ENCODE results near the gene ENGASE. TPM values are rescaled to one million over a fixed set of nuclear protein-coding genes. Genes with fewer than 3 reads are reported as not detected.

Gene ENGASE
- total and polyA plus RNA-seq, 9 of the 15 experiments (the other 6 are each of a cell fraction or from before 2014, with no cell fraction given), result 0.06 to 45.5 (median 13.9) TPM

DNA sequence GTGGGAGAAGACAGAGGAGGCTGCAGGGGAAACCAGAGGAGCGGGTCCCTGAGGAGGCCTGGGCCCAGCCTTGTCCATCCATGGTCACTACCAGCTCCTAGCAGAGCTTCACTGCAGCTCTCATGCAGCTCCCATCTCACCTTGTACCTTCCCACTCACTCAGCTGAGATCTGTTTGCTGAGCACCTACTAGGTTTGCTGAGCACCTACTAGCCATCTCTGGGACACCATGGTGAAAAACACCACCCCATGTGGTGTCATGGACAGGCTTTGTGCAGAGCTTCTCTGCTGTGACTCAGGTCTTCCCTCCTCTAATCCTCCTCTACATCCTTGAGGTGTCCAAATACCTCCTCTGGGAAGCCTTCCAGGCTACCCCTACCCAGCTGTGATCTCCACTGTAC lies 58.6 kb downstream of the ENGASE start (continued):
- no peak for TF ChIP-seq ZNF444 (CRISPR knock-in tag; IDR thresholded peaks at IDR 0.05)

DNA sequence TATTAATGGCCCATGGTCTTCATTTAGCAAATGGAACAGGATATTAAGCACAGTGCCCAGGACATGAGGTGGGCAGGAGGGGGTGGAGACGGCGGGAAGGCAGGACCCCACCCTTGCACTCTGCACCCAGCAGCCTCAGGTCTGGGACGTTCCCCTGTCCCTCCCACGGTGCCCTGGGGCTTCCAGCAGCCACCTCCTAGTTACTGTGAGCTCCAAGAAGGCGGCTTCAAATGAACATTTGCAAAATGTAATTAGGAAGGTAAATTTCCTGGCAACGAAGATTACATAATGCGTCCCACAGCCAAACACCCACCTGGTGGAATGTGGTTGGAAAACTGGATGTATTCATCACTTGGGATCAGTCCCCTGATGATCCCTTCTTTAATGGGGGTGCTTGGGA lies 59.4 kb downstream of the ENGASE start:
- FAIRE-seq (no peak), ATAC-seq (no peak), DNase-seq (ENCODE audit: extremely low read depth in 1 of 4, low spot score in 3 of 4) (no peak)
- H3K27me3 ChIP-seq (ENCODE audit: control insufficient read depth in 2 of 2, insufficient read depth in 2 of 2, low read length in 2 of 2), result peaks cover 33 to 79% of the 10 kb centered on the region in 2 experiments
- TF ChIP-seq CXXC5 (CRISPR knock-in tag; IDR thresholded peaks at IDR 0.05), result no peak
- TF ChIP-seq RBFOX2 (IDR thresholded peaks at IDR 0.05; ENCODE audit: low read depth, low read length), result no peak
- TF ChIP-seq KLF1 (tag; IDR thresholded peaks at IDR 0.05), result no peak
- TF ChIP-seq ZKSCAN3 (CRISPR knock-in tag; IDR thresholded peaks at IDR 0.05), result no peak
- no peak for TF ChIP-seq LCOR (CRISPR knock-in tag; IDR thresholded peaks at IDR 0.05)
- TF ChIP-seq BRD9 (IDR thresholded peaks at IDR 0.05; ENCODE audit: low read depth, partially characterized antibody), result no peak
- no peak for TF ChIP-seq CCNT2 (IDR thresholded peaks at IDR 0.05; ENCODE audit: borderline replicate concordance, extremely low read depth, insufficient read length, low read depth, low read length)
- TF ChIP-seq ZNF212 (CRISPR knock-in tag; IDR thresholded peaks at IDR 0.05), result no peak
- TF ChIP-seq EP300 (IDR thresholded peaks at IDR 0.05; ENCODE audit: low read length), result no peak
- TF ChIP-seq, protein P1, sequence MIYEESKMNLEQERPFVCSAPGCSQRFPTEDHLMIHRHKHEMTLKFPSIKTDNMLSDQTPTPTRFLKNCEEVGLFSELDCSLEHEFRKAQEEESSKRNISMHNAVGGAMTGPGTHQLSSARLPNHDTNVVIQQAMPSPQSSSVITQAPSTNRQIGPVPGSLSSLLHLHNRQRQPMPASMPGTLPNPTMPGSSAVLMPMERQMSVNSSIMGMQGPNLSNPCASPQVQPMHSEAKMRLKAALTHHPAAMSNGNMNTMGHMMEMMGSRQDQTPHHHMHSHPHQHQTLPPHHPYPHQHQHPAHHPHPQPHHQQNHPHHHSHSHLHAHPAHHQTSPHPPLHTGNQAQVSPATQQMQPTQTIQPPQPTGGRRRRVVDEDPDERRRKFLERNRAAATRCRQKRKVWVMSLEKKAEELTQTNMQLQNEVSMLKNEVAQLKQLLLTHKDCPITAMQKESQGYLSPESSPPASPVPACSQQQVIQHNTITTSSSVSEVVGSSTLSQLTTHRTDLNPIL (CRISPR knock-in tag; IDR thresholded peaks at IDR 0.05), result no peak
- TF ChIP-seq RBM39 (optimal IDR thresholded peaks at IDR 0.05; ENCODE audit: low read depth, low read length), result no peak
- no peak for TF ChIP-seq RBM15 (IDR thresholded peaks at IDR 0.05; ENCODE audit: insufficient read depth, low read length)
- no peak for TF ChIP-seq MTA3 (IDR thresholded peaks at IDR 0.05; ENCODE audit: borderline replicate concordance)
- TF ChIP-seq HDAC1 (IDR thresholded peaks at IDR 0.05), result no peak
- no peak for TF ChIP-seq MNT (conservative IDR thresholded peaks at IDR 0.05)
- peaks cover 0 to 6% of the 10 kb centered on the region in 2 experiments; a peak in 2 of 5 replicates for H3K4me1 ChIP-seq (replicated peaks in 1 of 2; ENCODE audit: control insufficient read depth in 2 of 2, insufficient read depth in 2 of 2, low read length in 2 of 2)
- no peak overlapping the region for H2AFZ ChIP-seq (ENCODE audit: low read depth, low read length)
- WGBS (ENCODE audit: insufficient coverage, low coverage, missing lambda C conversion rate), result 0% methylated on average over 7 of the region's 7 CpGs
- no peaks in the 10 kb centered on the region for H3K9me3 ChIP-seq (replicated peaks; ENCODE audit: control insufficient read depth, insufficient read depth, low read depth, low read length)
- peaks cover 13% of the 10 kb centered on the region for H4K20me1 ChIP-seq (replicated peaks; ENCODE audit: control insufficient read depth, insufficient read depth, low read length)
- intact Hi-C loops (cut with micrococcal nuclease), result no loop called here
- no peaks in the 10 kb centered on the region for H3K36me3 ChIP-seq (ENCODE audit: control insufficient read depth, insufficient read depth, low read length)
- H3K4me2 ChIP-seq (ENCODE audit: insufficient read depth, low read length), result no peak overlapping the region
- ChIA-PET CTCF (ENCODE audit: low intra/inter-chr PET ratio) (no interaction called here), POLR2A (no interaction called here)
- in situ Hi-C loops (cut with MboI), result no loop called here
- H3K4me3 ChIP-seq, result no peak overlapping the region
- H3K9ac ChIP-seq (ENCODE audit: insufficient read depth in 1 of 2, low read depth in 2 of 2, low read length in 2 of 2), result no peak overlapping the region
- H3K9me1 ChIP-seq (ENCODE audit: control insufficient read depth, insufficient read depth, low read length), result peaks cover 4% of the 10 kb centered on the region
- no peaks in the 10 kb centered on the region for H3K79me2 ChIP-seq (ENCODE audit: control insufficient read depth, insufficient read depth, low read length)
- BruUV-seq (replicated peaks), result no TSS peak
- H3K27ac ChIP-seq (ENCODE audit: extremely low read depth, low read depth, low read length), result no peak overlapping the region
